Neural progenitor cell (in vitro differentiated cells): Measurements from ENCODE around the gene ACSBG1. TPM values are rescaled to one million over a fixed set of nuclear protein-coding genes. Genes with fewer than 3 reads are reported as not detected.

ENCODE experiments used
- DNase-seq: peaks from one replicate; pipeline ENCODE4 v3.0.0-alpha.2; 2016; ENCODE audit warnings: low spot score
- H2AFZ ChIP-seq: fragments of 200-600 bp; sonication (generic); replicated peaks from 2 replicates; pipeline ENCODE4 v1.6.1; 2016; ENCODE audit warnings: antibody characterized with exemption
- H3F3A ChIP-seq: fragments of 200-600 bp; sonication (generic); 2 replicates; pipeline ENCODE4 v1.6.1; 2016; ENCODE audit warnings: antibody characterized with exemption, low read depth
- H3K27ac ChIP-seq: fragments of 200-600 bp; sonication (generic); 2 replicates; pipeline ENCODE4 v1.5.1; 2016; ENCODE audit warnings: mild to moderate bottlenecking
- H3K27me3 ChIP-seq: fragments of 200-600 bp; sonication (generic); 2 replicates; pipeline ENCODE4 v1.6.1; 2016; ENCODE audit warnings: mild to moderate bottlenecking, moderate library complexity
- H3K36me3 ChIP-seq: fragments of 200-600 bp; sonication (generic); 2 replicates; pipeline ENCODE4 v1.5.1; 2016
- H3K4me1 ChIP-seq: fragments of 200-600 bp; sonication (generic); 2 replicates; pipeline ENCODE4 v1.6.1; 2016; ENCODE audit warnings: mixed run types
- H3K4me2 ChIP-seq: fragments of 200-600 bp; sonication (generic); 2 replicates; pipeline ENCODE4 v1.6.1; 2016
- H3K4me3 ChIP-seq: fragments of 200-600 bp; sonication (generic); 2 replicates; pipeline ENCODE4 v1.5.1; 2016
- H3K79me2 ChIP-seq: fragments of 200-600 bp; sonication (generic); 2 replicates; pipeline ENCODE4 v1.6.1; 2016; ENCODE audit warnings: low read depth
- H3K9ac ChIP-seq: fragments of 200-600 bp; sonication (generic); 2 replicates; pipeline ENCODE4 v1.6.1; 2016
- H3K9me3 ChIP-seq: fragments of 200-600 bp; sonication (generic); 2 replicates; pipeline ENCODE4 v1.5.1; 2016; ENCODE audit warnings: low read depth
- H4K20me1 ChIP-seq: fragments of 200-600 bp; sonication (generic); 2 replicates; pipeline ENCODE4 v1.6.1; 2016; ENCODE audit warnings: low read depth
- H3K27ac Mint-ChIP-seq: 3 replicates; pipeline ENCODE4 v1.8.0; 2021; ENCODE audit warnings: mixed read lengths
- H3K27me3 Mint-ChIP-seq: 2 replicates; pipeline ENCODE4 v1.8.0; 2022; ENCODE audit warnings: low read depth, mild to moderate bottlenecking, inconsistent platforms, moderate library complexity, mixed read lengths; ENCODE audit not compliant: insufficient read depth
- H3K36me3 Mint-ChIP-seq: 3 replicates; pipeline ENCODE4 v1.8.0; 2021; ENCODE audit warnings: mixed read lengths
- H3K4me1 Mint-ChIP-seq: 3 replicates; pipeline ENCODE4 v1.8.0; 2021; ENCODE audit warnings: mixed read lengths
- H3K4me3 Mint-ChIP-seq: 3 replicates; pipeline ENCODE4 v1.8.0; 2021; ENCODE audit warnings: mild to moderate bottlenecking, moderate library complexity, mixed read lengths
- H3K9me3 Mint-ChIP-seq: 3 replicates; pipeline ENCODE4 v1.8.0; 2020; ENCODE audit warnings: mixed read lengths
- CTCF ChIP-seq: fragments of 200-600 bp; sonication (generic); IDR thresholded peaks from 2 replicates; pipeline ENCODE4 v1.5.1; 2017; ENCODE audit warnings: antibody characterized with exemption, mild to moderate bottlenecking
- EZH2 ChIP-seq: fragments of 200-600 bp; sonication (generic); IDR thresholded peaks from 2 replicates; pipeline ENCODE4 v1.6.1; 2017; ENCODE audit warnings: antibody characterized with exemption, mild to moderate bottlenecking, moderate library complexity
- EZH2phosphoT487 ChIP-seq: fragments of 200-600 bp; sonication (generic); IDR thresholded peaks from 2 replicates; pipeline ENCODE4 v1.6.1; 2017; ENCODE audit warnings: antibody characterized with exemption
- total RNA-seq: library from RNA; depleted of rRNA; stranded (reverse); fragments of >200 nt; gene quantifications from 2 replicates; pipeline ENCODE4 v1.2.3, GENCODE V29; 2015; ENCODE audit warnings: low replicate concordance

ACSBG1 gene
- total RNA-seq, 1 donor from 2014 or later, result 0.11 TPM

GRCh38 chr15:78211189-78211921 is 23.0 kb downstream of the ACSBG1 start:
- TF ChIP-seq EZH2phosphoT487 (no peak), CTCF (no peak), EZH2 (no peak)
- Histone ChIP-seq H3K9me3 (no peaks in the 10 kb centered on the region), H3K9ac (no peak overlapping the region), H3K4me1 (no peaks in the 10 kb centered on the region), H3K4me2 (no peak overlapping the region), H3K36me3 (no peaks in the 10 kb centered on the region), H3K4me3 (no peak overlapping the region), H4K20me1 (no peaks in the 10 kb centered on the region), H3K27ac (no peak overlapping the region), H3K79me2 (no peaks in the 10 kb centered on the region), H3K27me3 (no peaks in the 10 kb centered on the region), H2AFZ (no peak overlapping the region), H3F3A (no peaks in the 10 kb centered on the region)
- Mint-ChIP-seq H3K4me1 (peaks cover 22% of the 10 kb centered on the region), H3K9me3 (no peaks in the 10 kb centered on the region), H3K27me3 (peaks cover 3% of the 10 kb centered on the region), H3K27ac (no peak overlapping the region), H3K36me3 (no peaks in the 10 kb centered on the region), H3K4me3 (no peak overlapping the region)
- no peak for DNase-seq

GRCh38 chr15:78210349-78210717 is 24.0 kb downstream of the ACSBG1 start:
- H3K27ac Mint-ChIP-seq, result no peak overlapping the region
- no peak overlapping the region for H3K4me3 Mint-ChIP-seq

GRCh38 chr15:78209646-78210348 is 24.6 kb downstream of the ACSBG1 start:
- peaks cover 3% of the 10 kb centered on the region for H3K27me3 Mint-ChIP-seq
- H3K27ac Mint-ChIP-seq, result no peak overlapping the region
- Histone ChIP-seq H4K20me1 (no peaks in the 10 kb centered on the region), H3F3A (no peaks in the 10 kb centered on the region), H3K79me2 (no peaks in the 10 kb centered on the region), H3K9ac (no peak overlapping the region), H3K36me3 (no peaks in the 10 kb centered on the region), H3K27me3 (no peaks in the 10 kb centered on the region), H3K4me2 (no peak overlapping the region), H3K4me1 (no peaks in the 10 kb centered on the region), H3K9me3 (no peaks in the 10 kb centered on the region), H2AFZ (no peak overlapping the region), H3K27ac (no peak overlapping the region), H3K4me3 (no peak overlapping the region)
- no peaks in the 10 kb centered on the region for H3K36me3 Mint-ChIP-seq
- no peak for TF ChIP-seq EZH2phosphoT487
- no peak for TF ChIP-seq CTCF
- TF ChIP-seq EZH2, result no peak
- no peaks in the 10 kb centered on the region for H3K9me3 Mint-ChIP-seq
- H3K4me3 Mint-ChIP-seq, result no peak overlapping the region
- peaks cover 21% of the 10 kb centered on the region for H3K4me1 Mint-ChIP-seq
- no peak for DNase-seq

More at GRCh38 chr15:78210349-78210717, 24.0 kb downstream of the ACSBG1 start:
- no peaks in the 10 kb centered on the region for H3F3A ChIP-seq
- no peak overlapping the region for H3K4me3 ChIP-seq
- H3K9ac ChIP-seq, result no peak overlapping the region
- TF ChIP-seq EZH2phosphoT487 (no peak), CTCF (no peak), EZH2 (no peak)
- H3K36me3 ChIP-seq, result no peaks in the 10 kb centered on the region
- H4K20me1 ChIP-seq, result no peaks in the 10 kb centered on the region
- H3K27me3 Mint-ChIP-seq, result peaks cover 3% of the 10 kb centered on the region
- peaks cover 24% of the 10 kb centered on the region for H3K4me1 Mint-ChIP-seq
- no peak overlapping the region for H3K27ac ChIP-seq
- no peak overlapping the region for H2AFZ ChIP-seq
- H3K9me3 Mint-ChIP-seq, result no peaks in the 10 kb centered on the region
- H3K9me3 ChIP-seq, result no peaks in the 10 kb centered on the region
- H3K36me3 Mint-ChIP-seq, result no peaks in the 10 kb centered on the region
- DNase-seq, result no peak
- H3K4me2 ChIP-seq, result no peak overlapping the region
- H3K27me3 ChIP-seq, result no peaks in the 10 kb centered on the region
- H3K4me1 ChIP-seq, result no peaks in the 10 kb centered on the region
- H3K79me2 ChIP-seq, result no peaks in the 10 kb centered on the region
